HCT116 (cell line): ENCODE measurements around the gene KCNIP4. TPM values are rescaled to one million over a fixed set of nuclear protein-coding genes. Genes with fewer than 3 reads are reported as not detected.

Source experiments
- ATAC-seq: fragments of 200-7000 bp; cut with Tn5 transposase; 2 replicates; pipeline ENCODE4 v1.9.1; 2020; ENCODE audit warnings: mild to moderate bottlenecking, moderate library complexity
- BruUV-seq: library from RNA; stranded (reverse); fragments of 400-500 nt; replicated peaks from 2 replicates; lab custom pipeline; 2021; lab: Mats Ljungman, UMichigan
- CTCF ChIA-PET: fragments of 300-600 bp; sonication (Branson Sonifier 250); formaldehyde crosslinking; loops from one replicate; lab custom pipeline; 2021; ENCODE audit warnings: antibody characterized with exemption; lab: Charles Lee
- POLR2A ChIA-PET: fragments of 300-600, 350-600 bp; sonication (Branson Sonifier 250); formaldehyde crosslinking; loops from one replicate; lab custom pipeline; 2021; ENCODE audit warnings: antibody characterized with exemption; lab: Charles Lee
- RAD21 ChIA-PET, 2 experiments: fragments of 300-600 bp; sonication (Branson Sonifier 250); formaldehyde crosslinking; loops; one replicate each; lab custom pipeline; 2023; ENCODE audit warnings: low total read pairs in 2 of 2; ENCODE audit not compliant: uncharacterized antibody in 2 of 2, unreplicated experiment in 2 of 2, low non-redundant PET in 1 of 2; lab: Charles Lee
- DNase-seq: peaks from one replicate; pipeline ENCODE4 v3.0.0-alpha.2; 2010; ENCODE audit warnings: low read depth, low spot score
- H2AFZ ChIP-seq: fragments of 200-600 bp; shearing (Covaris generic), sonication (generic); 2 replicates; pipeline ENCODE4 v1.6.1; 2017; ENCODE audit warnings: low read depth, mixed run types, mixed read lengths, antibody characterized with exemption, low read length; ENCODE audit not compliant: poor library complexity, severe bottlenecking
- H3K27ac ChIP-seq: 2 replicates; pipeline ENCODE4 v1.5.1; 2012; ENCODE audit warnings: low read depth, low read length
- H3K27me3 ChIP-seq: fragments of 200-600 bp; sonication (generic); 2 replicates; pipeline ENCODE4 v1.6.1; 2016; ENCODE audit warnings: mixed run types, low read length, mixed read lengths; ENCODE audit not compliant: insufficient read depth
- H3K36me3 ChIP-seq, 2 experiments: fragments of 200-500 bp in 1 of 2; fragments of 200-600 bp in 1 of 2; sonication (Bioruptor generic) in 1 of 2; sonication (generic) in 1 of 2; 2 replicates each; pipeline versions ENCODE4 v1.5.1 to v1.6.1; 2014 to 2016; ENCODE audit warnings: low read length in 2 of 2, inconsistent platforms in 1 of 2, mixed read lengths in 1 of 2, mixed run types in 1 of 2; ENCODE audit not compliant: insufficient read depth in 2 of 2, control insufficient read depth in 1 of 2
- H3K4me1 ChIP-seq, 2 experiments: fragments of 200-600 bp in 1 of 2; sonication (generic) in 1 of 2; 2 replicates each; pipeline versions ENCODE4 v1.5.1 to v1.6.1; 2012 to 2017; ENCODE audit warnings: low read length in 2 of 2, inconsistent platforms in 1 of 2, mild to moderate bottlenecking in 1 of 2, mixed read lengths in 1 of 2, mixed run types in 1 of 2, moderate library complexity in 1 of 2; ENCODE audit not compliant: insufficient read depth in 2 of 2, control insufficient read depth in 1 of 2
- H3K4me2 ChIP-seq: fragments of 200-600 bp; sonication (generic); 2 replicates; pipeline ENCODE4 v1.6.1; 2017; ENCODE audit warnings: mixed run types, low read length, mixed read lengths
- H3K4me3 ChIP-seq, 2 experiments: fragments of 200-600 bp in 1 of 2; sonication (generic) in 1 of 2; replicated peaks in 1 of 2; 2 replicates each; pipeline ENCODE4 v1.5.1; 2011 to 2016; ENCODE audit warnings: low read length in 2 of 2, control low read depth in 1 of 2, low read depth in 1 of 2, mild to moderate bottlenecking in 1 of 2, mixed read lengths in 1 of 2, mixed run types in 1 of 2
- H3K79me2 ChIP-seq: fragments of 200-600 bp; sonication (generic); 2 replicates; pipeline ENCODE4 v1.6.1; 2017; ENCODE audit warnings: mild to moderate bottlenecking, mixed run types, low read length, moderate library complexity, mixed read lengths; ENCODE audit not compliant: insufficient read depth
- H3K9ac ChIP-seq: fragments of 200-600 bp; sonication (generic); 2 replicates; pipeline ENCODE4 v1.6.1; 2016; ENCODE audit warnings: low read length, mixed read lengths
- H3K9me2 ChIP-seq: fragments of 200-600 bp; sonication (generic), shearing (Covaris generic); 2 replicates; pipeline ENCODE4 v1.6.1; 2017; ENCODE audit warnings: mixed run types, mild to moderate bottlenecking, moderate library complexity; ENCODE audit not compliant: insufficient read depth
- H3K9me3 ChIP-seq, 2 experiments: fragments of 200-500 bp in 1 of 2; fragments of 200-600 bp in 1 of 2; sonication (Bioruptor generic) in 1 of 2; sonication (generic) in 1 of 2; 2 replicates each; pipeline ENCODE4 v1.6.1; 2014 to 2017; ENCODE audit warnings: low read length in 2 of 2, mixed read lengths in 2 of 2, inconsistent platforms in 1 of 2, low read depth in 1 of 2, mild to moderate bottlenecking in 1 of 2, mixed run types in 1 of 2, moderate library complexity in 1 of 2; ENCODE audit not compliant: control insufficient read depth in 1 of 2, insufficient read depth in 1 of 2
- H4K20me1 ChIP-seq: fragments of 200-600 bp; sonication (generic), shearing (Covaris generic); 2 replicates; pipeline ENCODE4 v1.6.1; 2017; ENCODE audit warnings: mixed run types, mild to moderate bottlenecking, moderate library complexity; ENCODE audit not compliant: insufficient read depth
- CBX3 ChIP-seq: IDR thresholded peaks from 2 replicates; pipeline ENCODE4 v1.6.1; 2012; ENCODE audit warnings: low read depth
- CEBPB ChIP-seq: IDR thresholded peaks from 2 replicates; pipeline ENCODE4 v1.6.1; 2012; ENCODE audit warnings: low read depth
- EGR1 ChIP-seq: IDR thresholded peaks from 2 replicates; pipeline ENCODE4 v1.6.1; 2012; ENCODE audit warnings: low read depth
- ELF1 ChIP-seq: IDR thresholded peaks from 2 replicates; pipeline ENCODE4 v1.6.1; 2012; ENCODE audit warnings: low read depth, borderline replicate concordance
- EZH2 ChIP-seq: fragments of 200-600 bp; sonication (generic); IDR thresholded peaks from 2 replicates; pipeline ENCODE4 v1.6.1; 2017; ENCODE audit warnings: antibody characterized with exemption, mixed run types
- EZH2phosphoT487 ChIP-seq: fragments of 200-600 bp; IDR thresholded peaks from 2 replicates; pipeline ENCODE4 v1.6.1; 2018; ENCODE audit warnings: antibody characterized with exemption, borderline replicate concordance
- FOSL1 ChIP-seq: IDR thresholded peaks from 2 replicates; pipeline ENCODE4 v1.6.1; 2012; ENCODE audit warnings: low read depth
- JUND ChIP-seq: IDR thresholded peaks from 2 replicates; pipeline ENCODE4 v1.6.1; 2012
- POLR2A ChIP-seq: IDR thresholded peaks from 2 replicates; pipeline ENCODE4 v1.7.0; 2011; ENCODE audit warnings: borderline replicate concordance; ENCODE audit not compliant: insufficient read depth, insufficient read length; ENCODE audit errors: extremely low read depth
- POLR2AphosphoS5 ChIP-seq: IDR thresholded peaks from 2 replicates; pipeline ENCODE4 v1.6.1; 2011; ENCODE audit warnings: mild to moderate bottlenecking, low read depth, low read length, moderate library complexity
- RAD21 ChIP-seq: IDR thresholded peaks from 2 replicates; pipeline ENCODE4 v1.6.1; 2012; ENCODE audit warnings: low read depth, mild to moderate bottlenecking
- SP1 ChIP-seq: IDR thresholded peaks from 2 replicates; pipeline ENCODE4 v1.6.1; 2012; ENCODE audit warnings: low read depth
- YY1 ChIP-seq: IDR thresholded peaks from 2 replicates; pipeline ENCODE4 v1.6.1; 2011; ENCODE audit warnings: low read length, low read depth, moderate library complexity, mild to moderate bottlenecking; ENCODE audit not compliant: insufficient replicate concordance; ENCODE audit errors: extremely low read depth
- ZFX ChIP-seq: fragments of 450-650 bp; IDR thresholded peaks from 2 replicates; pipeline ENCODE4 v1.6.1; 2017
- ZNF274 ChIP-seq: fragments of 200-500 bp; sonication (Bioruptor generic); IDR thresholded peaks from 2 replicates; pipeline ENCODE4 v1.6.1; 2014; ENCODE audit warnings: mild to moderate bottlenecking, low read depth, low read length, inconsistent platforms
- intact Hi-C: fragments of 100-400 bp; cut with micrococcal nuclease; formaldehyde crosslinking; loops from 2 replicates; pipeline ENCODE4 v1.10.0; 2022
- total RNA-seq: library from RNA; stranded (reverse); gene quantifications from one replicate; pipeline ENCODE4 v1.2.1, GENCODE V29; 2021; ENCODE audit not compliant: unreplicated experiment
- TF ChIP-seq, protein P1 (sequence below): IDR thresholded peaks from 2 replicates; pipeline ENCODE4 v1.6.1; 2012
- TF ChIP-seq, protein P2 (sequence below), 3 experiments: fragments of 200-600 bp in 1 of 3; sonication (generic) in 1 of 3; IDR thresholded peaks in 2 of 3; conservative IDR thresholded peaks in 1 of 3; 2 replicates each; pipeline ENCODE4 v1.5.1; 2012 to 2017; ENCODE audit warnings: low read depth in 2 of 3, low read length in 2 of 3, antibody characterized with exemption in 1 of 3, borderline replicate concordance in 1 of 3, control low read depth in 1 of 3, mild to moderate bottlenecking in 1 of 3, mixed read lengths in 1 of 3, mixed run types in 1 of 3, moderate library complexity in 1 of 3; ENCODE audit not compliant: insufficient read depth in 1 of 3
- TF ChIP-seq, protein P3 (sequence below): IDR thresholded peaks from 2 replicates; pipeline ENCODE4 v1.6.1; 2012
- TF ChIP-seq, protein P4 (sequence below): IDR thresholded peaks from 2 replicates; pipeline ENCODE4 v1.6.1; 2011; ENCODE audit warnings: mild to moderate bottlenecking, low read length, moderate library complexity; ENCODE audit not compliant: insufficient replicate concordance; ENCODE audit errors: extremely low read depth
- TF ChIP-seq, protein P5 (sequence below): IDR thresholded peaks from 2 replicates; pipeline ENCODE4 v1.6.1; 2012; ENCODE audit warnings: low read depth

The KCNIP4 gene
- total RNA-seq, 1 experiment from 2014 or later = not detected

DNA sequence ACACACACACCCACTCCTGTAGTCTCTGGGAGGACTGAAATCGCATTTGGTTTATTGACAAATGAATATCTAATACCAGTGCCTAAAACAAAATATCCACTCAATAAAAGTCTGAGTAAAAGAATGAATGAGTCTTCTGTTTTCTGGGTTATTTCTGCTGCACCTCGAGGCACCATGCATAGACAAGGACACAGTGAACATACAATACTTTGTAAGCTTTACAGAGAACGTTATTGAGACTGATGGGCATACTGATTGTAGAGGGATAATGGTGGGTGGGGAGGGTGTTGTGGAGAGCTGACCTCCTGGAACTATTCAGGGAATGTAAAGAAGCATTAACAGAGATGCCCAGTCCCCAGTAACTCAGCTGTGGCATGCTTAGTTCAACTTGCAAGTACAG, 14.1 kb upstream of the KCNIP4 start:
- Histone ChIP-seq H3K4me2 (no peak overlapping the region), H3K9ac (no peak overlapping the region)
- no peak for DNase-seq

More for the DNA sequence above, 14.1 kb upstream of the KCNIP4 start:
- Histone ChIP-seq H3K27ac (no peak overlapping the region), H3K36me3 (no peaks in the 10 kb centered on the region), H4K20me1 (no peaks in the 10 kb centered on the region), H3K9me3 (peaks cover 0 to 12% of the 10 kb centered on the region in 2 experiments; a peak in 3 of 4 replicates), H3K4me3 (no peak overlapping the region), H3K4me1 (no peaks in the 10 kb centered on the region), H3K79me2 (no peaks in the 10 kb centered on the region), H3K9me2 (no peaks in the 10 kb centered on the region), H3K27me3 (no peaks in the 10 kb centered on the region), H2AFZ (no peak overlapping the region)
- no TSS peak for BruUV-seq
- ChIA-PET RAD21 (no interaction called here), CTCF (no interaction called here), POLR2A (no interaction called here)
- TF ChIP-seq, protein P1, sequence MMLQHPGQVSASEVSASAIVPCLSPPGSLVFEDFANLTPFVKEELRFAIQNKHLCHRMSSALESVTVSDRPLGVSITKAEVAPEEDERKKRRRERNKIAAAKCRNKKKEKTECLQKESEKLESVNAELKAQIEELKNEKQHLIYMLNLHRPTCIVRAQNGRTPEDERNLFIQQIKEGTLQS = no peak
- no peak for TF ChIP-seq EZH2
- TF ChIP-seq, protein P2, sequence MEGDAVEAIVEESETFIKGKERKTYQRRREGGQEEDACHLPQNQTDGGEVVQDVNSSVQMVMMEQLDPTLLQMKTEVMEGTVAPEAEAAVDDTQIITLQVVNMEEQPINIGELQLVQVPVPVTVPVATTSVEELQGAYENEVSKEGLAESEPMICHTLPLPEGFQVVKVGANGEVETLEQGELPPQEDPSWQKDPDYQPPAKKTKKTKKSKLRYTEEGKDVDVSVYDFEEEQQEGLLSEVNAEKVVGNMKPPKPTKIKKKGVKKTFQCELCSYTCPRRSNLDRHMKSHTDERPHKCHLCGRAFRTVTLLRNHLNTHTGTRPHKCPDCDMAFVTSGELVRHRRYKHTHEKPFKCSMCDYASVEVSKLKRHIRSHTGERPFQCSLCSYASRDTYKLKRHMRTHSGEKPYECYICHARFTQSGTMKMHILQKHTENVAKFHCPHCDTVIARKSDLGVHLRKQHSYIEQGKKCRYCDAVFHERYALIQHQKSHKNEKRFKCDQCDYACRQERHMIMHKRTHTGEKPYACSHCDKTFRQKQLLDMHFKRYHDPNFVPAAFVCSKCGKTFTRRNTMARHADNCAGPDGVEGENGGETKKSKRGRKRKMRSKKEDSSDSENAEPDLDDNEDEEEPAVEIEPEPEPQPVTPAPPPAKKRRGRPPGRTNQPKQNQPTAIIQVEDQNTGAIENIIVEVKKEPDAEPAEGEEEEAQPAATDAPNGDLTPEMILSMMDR (IDR thresholded peaks at IDR 0.05 in 2 of 3, conservative IDR thresholded peaks at IDR 0.05 in 1 of 3; ENCODE audit: borderline replicate concordance in 1 of 3, insufficient read depth in 1 of 3, low read depth in 2 of 3, low read length in 2 of 3) = no peak
- no peak for TF ChIP-seq RAD21
- TF ChIP-seq CBX3 = no peak
- no peak for TF ChIP-seq ZNF274
- TF ChIP-seq JUND = no peak
- TF ChIP-seq EZH2phosphoT487 = no peak
- TF ChIP-seq, protein P3, sequence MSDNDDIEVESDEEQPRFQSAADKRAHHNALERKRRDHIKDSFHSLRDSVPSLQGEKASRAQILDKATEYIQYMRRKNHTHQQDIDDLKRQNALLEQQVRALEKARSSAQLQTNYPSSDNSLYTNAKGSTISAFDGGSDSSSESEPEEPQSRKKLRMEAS = no peak
- no peak for TF ChIP-seq ZFX
- TF ChIP-seq, protein P4, sequence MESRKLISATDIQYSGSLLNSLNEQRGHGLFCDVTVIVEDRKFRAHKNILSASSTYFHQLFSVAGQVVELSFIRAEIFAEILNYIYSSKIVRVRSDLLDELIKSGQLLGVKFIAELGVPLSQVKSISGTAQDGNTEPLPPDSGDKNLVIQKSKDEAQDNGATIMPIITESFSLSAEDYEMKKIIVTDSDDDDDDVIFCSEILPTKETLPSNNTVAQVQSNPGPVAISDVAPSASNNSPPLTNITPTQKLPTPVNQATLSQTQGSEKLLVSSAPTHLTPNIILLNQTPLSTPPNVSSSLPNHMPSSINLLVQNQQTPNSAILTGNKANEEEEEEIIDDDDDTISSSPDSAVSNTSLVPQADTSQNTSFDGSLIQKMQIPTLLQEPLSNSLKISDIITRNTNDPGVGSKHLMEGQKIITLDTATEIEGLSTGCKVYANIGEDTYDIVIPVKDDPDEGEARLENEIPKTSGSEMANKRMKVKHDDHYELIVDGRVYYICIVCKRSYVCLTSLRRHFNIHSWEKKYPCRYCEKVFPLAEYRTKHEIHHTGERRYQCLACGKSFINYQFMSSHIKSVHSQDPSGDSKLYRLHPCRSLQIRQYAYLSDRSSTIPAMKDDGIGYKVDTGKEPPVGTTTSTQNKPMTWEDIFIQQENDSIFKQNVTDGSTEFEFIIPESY = no peak
- no peak for TF ChIP-seq EGR1
- no peak for TF ChIP-seq CEBPB
- no peak for TF ChIP-seq YY1
- no peak for TF ChIP-seq FOSL1
- no peak for TF ChIP-seq POLR2AphosphoS5
- no peak for TF ChIP-seq SP1
- TF ChIP-seq ELF1 = no peak
- TF ChIP-seq, protein P5, sequence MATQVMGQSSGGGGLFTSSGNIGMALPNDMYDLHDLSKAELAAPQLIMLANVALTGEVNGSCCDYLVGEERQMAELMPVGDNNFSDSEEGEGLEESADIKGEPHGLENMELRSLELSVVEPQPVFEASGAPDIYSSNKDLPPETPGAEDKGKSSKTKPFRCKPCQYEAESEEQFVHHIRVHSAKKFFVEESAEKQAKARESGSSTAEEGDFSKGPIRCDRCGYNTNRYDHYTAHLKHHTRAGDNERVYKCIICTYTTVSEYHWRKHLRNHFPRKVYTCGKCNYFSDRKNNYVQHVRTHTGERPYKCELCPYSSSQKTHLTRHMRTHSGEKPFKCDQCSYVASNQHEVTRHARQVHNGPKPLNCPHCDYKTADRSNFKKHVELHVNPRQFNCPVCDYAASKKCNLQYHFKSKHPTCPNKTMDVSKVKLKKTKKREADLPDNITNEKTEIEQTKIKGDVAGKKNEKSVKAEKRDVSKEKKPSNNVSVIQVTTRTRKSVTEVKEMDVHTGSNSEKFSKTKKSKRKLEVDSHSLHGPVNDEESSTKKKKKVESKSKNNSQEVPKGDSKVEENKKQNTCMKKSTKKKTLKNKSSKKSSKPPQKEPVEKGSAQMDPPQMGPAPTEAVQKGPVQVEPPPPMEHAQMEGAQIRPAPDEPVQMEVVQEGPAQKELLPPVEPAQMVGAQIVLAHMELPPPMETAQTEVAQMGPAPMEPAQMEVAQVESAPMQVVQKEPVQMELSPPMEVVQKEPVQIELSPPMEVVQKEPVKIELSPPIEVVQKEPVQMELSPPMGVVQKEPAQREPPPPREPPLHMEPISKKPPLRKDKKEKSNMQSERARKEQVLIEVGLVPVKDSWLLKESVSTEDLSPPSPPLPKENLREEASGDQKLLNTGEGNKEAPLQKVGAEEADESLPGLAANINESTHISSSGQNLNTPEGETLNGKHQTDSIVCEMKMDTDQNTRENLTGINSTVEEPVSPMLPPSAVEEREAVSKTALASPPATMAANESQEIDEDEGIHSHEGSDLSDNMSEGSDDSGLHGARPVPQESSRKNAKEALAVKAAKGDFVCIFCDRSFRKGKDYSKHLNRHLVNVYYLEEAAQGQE = no peak
- no peak for TF ChIP-seq POLR2A
- intact Hi-C loops = no loop called here
- no peak for ATAC-seq
